Keratinocyte (primary cell): ENCODE measurements around the gene TMEM184A. TPM values are rescaled to one million over a fixed set of nuclear protein-coding genes. Genes with fewer than 3 reads are reported as not detected.

Experiments
- DNase-seq: peaks from one replicate; pipeline ENCODE4 v3.0.0-alpha.2; 2011; ENCODE audit warnings: low read depth, missing footprints, low spot score
- FAIRE-seq: peaks from 2 replicates; lab custom pipeline; 2011; peaks lifted over from hg19 to GRCh38; lab: Jason Lieb, UNC
- H2AFZ ChIP-seq: 2 replicates; pipeline ENCODE4 v1.6.0; 2012; ENCODE audit warnings: low read length, control low read depth, inconsistent platforms; ENCODE audit not compliant: control insufficient read depth
- H3K27ac ChIP-seq: 2 replicates; pipeline ENCODE4 v1.5.1; 2011; ENCODE audit warnings: low read length; ENCODE audit not compliant: control insufficient read depth, insufficient read depth
- H3K27me3 ChIP-seq: 3 replicates; pipeline ENCODE4 v1.6.0; 2011; ENCODE audit warnings: low read length; ENCODE audit not compliant: control insufficient read depth, insufficient read depth; ENCODE audit errors: extremely low read depth
- H3K36me3 ChIP-seq, 2 experiments: 2 replicates in 1 of 2; 3 replicates in 1 of 2; pipeline ENCODE4 v1.5.1; 2011; ENCODE audit warnings: low read length in 2 of 2, mild to moderate bottlenecking in 1 of 2; ENCODE audit not compliant: control insufficient read depth in 2 of 2, insufficient read depth in 2 of 2; ENCODE audit errors: extremely low read depth in 1 of 2
- H3K4me1 ChIP-seq: 3 replicates; pipeline ENCODE4 v1.5.1; 2011; ENCODE audit warnings: low read length; ENCODE audit not compliant: control insufficient read depth, insufficient read depth; ENCODE audit errors: extremely low read depth
- H3K4me2 ChIP-seq: 3 replicates; pipeline ENCODE4 v1.6.0; 2011; ENCODE audit warnings: low read depth, low read length; ENCODE audit not compliant: control insufficient read depth, insufficient read depth; ENCODE audit errors: extremely low read depth
- H3K4me3 ChIP-seq, 3 experiments: fragments of 200-600 bp in 1 of 3; sonication (generic) in 1 of 3; 2 replicates in 2 of 3; 3 replicates in 1 of 3; pipeline ENCODE4 v1.5.1; 2011 to 2016; ENCODE audit warnings: low read length in 3 of 3, mild to moderate bottlenecking in 3 of 3, control low read depth in 2 of 3, inconsistent platforms in 1 of 3, low read depth in 1 of 3, mixed read lengths in 1 of 3, mixed run types in 1 of 3, moderate library complexity in 1 of 3; ENCODE audit not compliant: control insufficient read depth in 2 of 3, insufficient read depth in 2 of 3; ENCODE audit errors: extremely low read depth in 1 of 3
- H3K79me2 ChIP-seq: 2 replicates; pipeline ENCODE4 v1.6.0; 2012; ENCODE audit warnings: low read length; ENCODE audit not compliant: control insufficient read depth, insufficient read depth
- H3K9ac ChIP-seq: 3 replicates; pipeline ENCODE4 v1.6.0; 2011; ENCODE audit warnings: low read length; ENCODE audit not compliant: control insufficient read depth, insufficient read depth; ENCODE audit errors: extremely low read depth
- H3K9me1 ChIP-seq: 3 replicates; pipeline ENCODE4 v1.6.0; 2011; ENCODE audit warnings: low read length; ENCODE audit not compliant: control insufficient read depth, insufficient read depth; ENCODE audit errors: extremely low read depth
- H3K9me3 ChIP-seq: 2 replicates; pipeline ENCODE4 v1.5.1; 2012; ENCODE audit warnings: low read depth, low read length; ENCODE audit not compliant: control insufficient read depth
- H4K20me1 ChIP-seq: 3 replicates; pipeline ENCODE4 v1.6.0; 2011; ENCODE audit warnings: low read length; ENCODE audit not compliant: control insufficient read depth, insufficient read depth; ENCODE audit errors: extremely low read depth
- CTCF ChIP-seq, 3 experiments: IDR thresholded peaks in 1 of 3; conservative IDR thresholded peaks in 1 of 3; optimal IDR thresholded peaks in 1 of 3; 2 replicates in 2 of 3; 3 replicates in 1 of 3; pipeline versions ENCODE3 to v1.5.1; 2011; ENCODE audit warnings: low read length in 3 of 3, mild to moderate bottlenecking in 3 of 3, moderate library complexity in 2 of 3, control low read depth in 1 of 3, inconsistent platforms in 1 of 3; ENCODE audit not compliant: insufficient read depth in 2 of 3; ENCODE audit errors: extremely low read depth in 1 of 3
- EZH2 ChIP-seq: IDR thresholded peaks from one replicate; pipeline ENCODE4 v1.6.1; 2012; ENCODE audit warnings: inconsistent platforms, mild to moderate bottlenecking, low read length, moderate library complexity
- dilution Hi-C: fragments of 300-500 bp; cut with MboI; formaldehyde crosslinking; loops from one replicate; pipeline ENCODE4 v1.7.0; 2020; ENCODE audit warnings: low sequenced_read_pairs; ENCODE audit not compliant: extremely low pct_ligation_motif_present
- polyA plus RNA-seq, 5 experiments: library from polyadenylated mRNA; depleted of rRNA in 3 of 5; stranded (reverse) in 3 of 5; stranded (forward) in 1 of 5; unstranded in 1 of 5; fragments of >200 nt; gene quantifications; 1 replicate in 1 of 5; 2 replicates in 3 of 5; 3 replicates in 1 of 5; pipeline versions ENCODE4 v1.2.1 to v1.2.3, GENCODE V29; 2011 to 2012; ENCODE audit warnings: missing spikeins in 2 of 5, low read depth in 1 of 5, low replicate concordance in 1 of 5

TMEM184A gene
- polyA plus RNA-seq, 1 donor (not counting 4 experiments of a cell fraction or from before 2014, with no cell fraction given) = 2.9 TPM

- Histone ChIP-seq H3K27ac (no peak overlapping the region), H3K79me2 (peaks cover 46% of the 10 kb centered on the region), H3K9me3 (no peaks in the 10 kb centered on the region), H3K27me3 (no peaks in the 10 kb centered on the region), H3K4me1 (peaks cover 32% of the 10 kb centered on the region), H2AFZ (no peak overlapping the region), H3K9me1 (no peaks in the 10 kb centered on the region), H3K4me3 (no peak overlapping the region), H3K4me2 (no peak overlapping the region), H3K36me3 (peaks cover 8 to 18% of the 10 kb centered on the region in 2 experiments), H3K9ac (no peak overlapping the region), H4K20me1 (peaks cover 16% of the 10 kb centered on the region)
- FAIRE-seq = no peak
- dilution Hi-C loops = no loop called here
- no peak for TF ChIP-seq CTCF (optimal IDR thresholded peaks at IDR 0.05 in 1 of 3, IDR thresholded peaks at IDR 0.05 in 1 of 3, conservative IDR thresholded peaks at IDR 0.05 in 1 of 3; ENCODE audit: extremely low read depth in 1 of 3, insufficient read depth in 2 of 3, low read length in 3 of 3)
- TF ChIP-seq EZH2 = no peak
- no peak for DNase-seq
These were observed 16.7 kb downstream of the TMEM184A start for GRCh38 chr7:1539181-1539881.

- Histone ChIP-seq H2AFZ (no peak overlapping the region), H3K9ac (no peak overlapping the region), H3K4me2 (no peak overlapping the region), H3K9me1 (peaks cover 3% of the 10 kb centered on the region), H3K36me3 (peaks cover 8 to 18% of the 10 kb centered on the region in 2 experiments), H3K4me3 (no peak overlapping the region), H3K9me3 (no peaks in the 10 kb centered on the region), H4K20me1 (peaks cover 18% of the 10 kb centered on the region), H3K4me1 (peaks cover 32% of the 10 kb centered on the region), H3K27ac (no peak overlapping the region), H3K79me2 (peaks cover 53% of the 10 kb centered on the region), H3K27me3 (no peaks in the 10 kb centered on the region)
- dilution Hi-C loops = no loop called here
- no peak for FAIRE-seq
- TF ChIP-seq CTCF (optimal IDR thresholded peaks at IDR 0.05 in 1 of 3, IDR thresholded peaks at IDR 0.05 in 1 of 3, conservative IDR thresholded peaks at IDR 0.05 in 1 of 3; ENCODE audit: extremely low read depth in 1 of 3, insufficient read depth in 2 of 3, low read length in 3 of 3) = no peak
- TF ChIP-seq EZH2 = no peak
- DNase-seq = no peak
These were observed 17.3 kb downstream of the TMEM184A start for GRCh38 chr7:1538544-1539180.
